ENCODE results near the gene SHD. TPM values are rescaled to one million over a fixed set of nuclear protein-coding genes. Genes with fewer than 3 reads are reported as not detected.

SHD gene
- total RNA-seq, 1 experiment from 2014 or later, result 0.46 TPM

DNA sequence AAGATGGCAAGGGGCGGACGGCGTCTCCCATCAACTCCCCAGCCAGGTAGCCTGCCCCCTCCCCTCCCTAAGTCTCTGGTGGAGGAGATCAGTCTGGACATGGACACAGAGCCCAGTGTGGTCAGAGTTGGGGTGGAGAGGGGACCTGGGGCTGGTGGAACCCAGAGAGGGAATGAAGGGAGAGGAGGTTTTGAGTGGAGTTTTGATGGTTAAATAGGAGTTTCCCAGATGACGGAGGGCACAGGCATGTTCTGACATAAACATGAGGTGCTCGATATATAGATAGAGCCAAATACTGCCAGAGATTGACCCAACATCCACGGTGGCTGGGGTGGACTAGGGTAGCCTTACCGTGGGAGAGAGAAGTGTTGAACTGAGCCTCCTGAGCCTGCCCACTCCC lies 39.4 kb downstream of the SHD start:
- in situ Hi-C loops (cut with HindIII; ENCODE audit: low pct_unique_long_range_greater_than_20kb, low sequenced_read_pairs) (no loop called here), intact Hi-C loops (cut with micrococcal nuclease; ENCODE audit: unreplicated experiment) (no loop called here)
- Histone ChIP-seq H3K4me1 (ENCODE audit: control insufficient read depth, insufficient read depth, low read length) (no peaks in the 10 kb centered on the region), H3K36me3 (ENCODE audit: control insufficient read depth, insufficient read depth, low read length) (no peaks in the 10 kb centered on the region), H3K27me3 (ENCODE audit: control insufficient read depth, insufficient read depth, low read length) (no peaks in the 10 kb centered on the region), H3K4me3 (ENCODE audit: low read depth in 2 of 2, low read length in 2 of 2) (no peak overlapping the region), H3K9me3 (ENCODE audit: control insufficient read depth, insufficient read depth, low read depth, low read length) (no peaks in the 10 kb centered on the region), H3K27ac (ENCODE audit: low read length) (no peak overlapping the region)
- TF ChIP-seq SIN3A (IDR thresholded peaks at IDR 0.05; ENCODE audit: borderline replicate concordance, insufficient read depth, low read depth, low read length), result no peak
- no peak for TF ChIP-seq CTCF (IDR thresholded peaks at IDR 0.05)
- TF ChIP-seq TCF7L2 (IDR thresholded peaks at IDR 0.05; ENCODE audit: low read depth, low read length), result no peak
- TF ChIP-seq, protein P1, sequence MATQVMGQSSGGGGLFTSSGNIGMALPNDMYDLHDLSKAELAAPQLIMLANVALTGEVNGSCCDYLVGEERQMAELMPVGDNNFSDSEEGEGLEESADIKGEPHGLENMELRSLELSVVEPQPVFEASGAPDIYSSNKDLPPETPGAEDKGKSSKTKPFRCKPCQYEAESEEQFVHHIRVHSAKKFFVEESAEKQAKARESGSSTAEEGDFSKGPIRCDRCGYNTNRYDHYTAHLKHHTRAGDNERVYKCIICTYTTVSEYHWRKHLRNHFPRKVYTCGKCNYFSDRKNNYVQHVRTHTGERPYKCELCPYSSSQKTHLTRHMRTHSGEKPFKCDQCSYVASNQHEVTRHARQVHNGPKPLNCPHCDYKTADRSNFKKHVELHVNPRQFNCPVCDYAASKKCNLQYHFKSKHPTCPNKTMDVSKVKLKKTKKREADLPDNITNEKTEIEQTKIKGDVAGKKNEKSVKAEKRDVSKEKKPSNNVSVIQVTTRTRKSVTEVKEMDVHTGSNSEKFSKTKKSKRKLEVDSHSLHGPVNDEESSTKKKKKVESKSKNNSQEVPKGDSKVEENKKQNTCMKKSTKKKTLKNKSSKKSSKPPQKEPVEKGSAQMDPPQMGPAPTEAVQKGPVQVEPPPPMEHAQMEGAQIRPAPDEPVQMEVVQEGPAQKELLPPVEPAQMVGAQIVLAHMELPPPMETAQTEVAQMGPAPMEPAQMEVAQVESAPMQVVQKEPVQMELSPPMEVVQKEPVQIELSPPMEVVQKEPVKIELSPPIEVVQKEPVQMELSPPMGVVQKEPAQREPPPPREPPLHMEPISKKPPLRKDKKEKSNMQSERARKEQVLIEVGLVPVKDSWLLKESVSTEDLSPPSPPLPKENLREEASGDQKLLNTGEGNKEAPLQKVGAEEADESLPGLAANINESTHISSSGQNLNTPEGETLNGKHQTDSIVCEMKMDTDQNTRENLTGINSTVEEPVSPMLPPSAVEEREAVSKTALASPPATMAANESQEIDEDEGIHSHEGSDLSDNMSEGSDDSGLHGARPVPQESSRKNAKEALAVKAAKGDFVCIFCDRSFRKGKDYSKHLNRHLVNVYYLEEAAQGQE (IDR thresholded peaks at IDR 0.05; ENCODE audit: insufficient read depth in 1 of 2, low read depth in 2 of 2, low read length in 1 of 2), result no peak
- TF ChIP-seq POLR2AphosphoS5 (IDR thresholded peaks at IDR 0.05; ENCODE audit: low read depth, low read length), result no peak
- ChIA-PET POLR2A (no interaction called here), CTCF (no interaction called here)
- BruUV-seq (replicated peaks), result no TSS peak
- no peak for ATAC-seq
- no peak for DNase-seq (ENCODE audit: low read depth, low spot score)

GRCh38 chr19:4319067-4319718 lies 40.1 kb downstream of the SHD start:
- BruUV-seq (replicated peaks), result no TSS peak
- Histone ChIP-seq H3K9me3 (ENCODE audit: control insufficient read depth, insufficient read depth, low read depth, low read length) (no peaks in the 10 kb centered on the region), H3K4me3 (ENCODE audit: low read depth in 2 of 2, low read length in 2 of 2) (no peak overlapping the region), H3K36me3 (ENCODE audit: control insufficient read depth, insufficient read depth, low read length) (no peaks in the 10 kb centered on the region), H3K27me3 (ENCODE audit: control insufficient read depth, insufficient read depth, low read length) (no peaks in the 10 kb centered on the region), H3K27ac (ENCODE audit: low read length) (no peak overlapping the region), H3K4me1 (ENCODE audit: control insufficient read depth, insufficient read depth, low read length) (no peaks in the 10 kb centered on the region)
- ChIA-PET POLR2A (no interaction called here), CTCF (no interaction called here)
- no peak for ATAC-seq
- no peak for DNase-seq (ENCODE audit: low read depth, low spot score)
- in situ Hi-C loops (cut with HindIII; ENCODE audit: low pct_unique_long_range_greater_than_20kb, low sequenced_read_pairs), result no loop called here
- intact Hi-C loops (cut with micrococcal nuclease; ENCODE audit: unreplicated experiment), result no loop called here
- TF ChIP-seq, protein P1 (IDR thresholded peaks at IDR 0.05; ENCODE audit: insufficient read depth in 1 of 2, low read depth in 2 of 2, low read length in 1 of 2), result no peak
- TF ChIP-seq CTCF (IDR thresholded peaks at IDR 0.05) (no peak), TCF7L2 (IDR thresholded peaks at IDR 0.05; ENCODE audit: low read depth, low read length) (no peak), SIN3A (IDR thresholded peaks at IDR 0.05; ENCODE audit: borderline replicate concordance, insufficient read depth, low read depth, low read length) (no peak), POLR2AphosphoS5 (IDR thresholded peaks at IDR 0.05; ENCODE audit: low read depth, low read length) (no peak)
